Renal pelvis (tissue), 4 donors: ENCODE results near the gene IL11RA. TPM values are rescaled to one million over a fixed set of nuclear protein-coding genes. Genes with fewer than 3 reads are reported as not detected.
"Not testable (repeated sequence)": the region's sequence is repeated elsewhere in the genome, so short reads cannot be mapped to it uniquely, and the experiment has no call there.

Experiments
- DNase-seq: peaks from one replicate; pipeline ENCODE4 v3.0.0-alpha.2; 2013
- polyA plus RNA-seq, 3 donors: library from polyadenylated mRNA; unstranded; fragments of 120-200 nt; gene quantifications; one replicate each; pipeline ENCODE4 v1.2.1, GENCODE V29; 2013; ENCODE audit not compliant: insufficient read length in 3 of 3

The IL11RA gene
- polyA plus RNA-seq, 3 donors, result 64.0 to 81.4 (median 71.6) TPM

DNA sequence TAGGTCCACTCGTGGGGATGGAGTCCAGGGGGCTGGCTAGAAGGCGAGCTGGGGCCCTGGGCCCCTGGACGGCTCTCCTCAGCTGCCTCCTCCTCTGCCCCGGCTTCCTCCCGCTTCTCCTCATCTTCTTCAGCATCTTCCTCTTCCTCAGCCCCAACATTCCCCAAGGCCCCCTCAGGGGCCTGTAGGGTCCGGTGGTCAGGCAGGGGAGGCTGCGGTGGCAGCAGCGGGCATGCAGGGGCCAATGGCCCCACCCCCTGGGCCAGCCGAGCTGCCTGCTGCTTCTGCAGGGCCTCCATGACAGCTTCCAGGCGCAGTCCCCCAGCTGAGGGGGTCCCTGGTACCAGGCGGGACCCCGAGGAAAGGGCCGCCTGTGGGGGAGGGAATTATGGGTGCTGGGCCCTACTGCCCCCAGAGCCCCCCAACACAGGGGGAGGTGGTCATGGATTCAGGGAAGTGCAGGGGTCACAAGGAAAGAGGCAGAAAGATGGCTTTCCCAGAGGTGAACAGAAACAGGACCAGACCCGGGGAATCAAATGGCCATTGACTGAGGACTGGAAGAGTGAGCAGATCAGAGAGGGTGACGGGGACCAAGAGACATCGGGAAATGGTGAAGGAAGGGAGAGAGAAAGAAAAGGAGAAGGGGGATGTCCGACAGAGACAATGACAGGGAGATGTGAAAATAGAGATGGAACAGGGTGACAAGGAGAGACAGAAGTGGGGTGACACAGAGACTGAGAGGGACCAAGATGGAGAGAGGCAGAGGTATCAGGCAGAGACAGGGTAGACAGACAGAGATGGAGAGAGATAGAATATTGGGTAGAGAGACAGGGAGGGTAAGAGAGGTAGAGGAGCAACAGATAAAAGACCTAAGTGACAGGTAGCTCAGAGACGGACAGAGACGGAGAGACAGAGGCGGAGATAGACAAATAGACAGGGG is 24.0 kb upstream of the IL11RA start:
- no peak for DNase-seq

GRCh38 chr9:34628656-34629490 is 23.1 kb upstream of the IL11RA start, which contains the start of gene ARID3C:
ARID3C (minus strand) TSS chr9:34629066; CDS start chr9:34628014, 1,052 bp downstream.
- DNase-seq, result no peak

GRCh38 chr9:34629491-34629808 is 22.5 kb upstream of the IL11RA start:
- no peak for DNase-seq

DNA sequence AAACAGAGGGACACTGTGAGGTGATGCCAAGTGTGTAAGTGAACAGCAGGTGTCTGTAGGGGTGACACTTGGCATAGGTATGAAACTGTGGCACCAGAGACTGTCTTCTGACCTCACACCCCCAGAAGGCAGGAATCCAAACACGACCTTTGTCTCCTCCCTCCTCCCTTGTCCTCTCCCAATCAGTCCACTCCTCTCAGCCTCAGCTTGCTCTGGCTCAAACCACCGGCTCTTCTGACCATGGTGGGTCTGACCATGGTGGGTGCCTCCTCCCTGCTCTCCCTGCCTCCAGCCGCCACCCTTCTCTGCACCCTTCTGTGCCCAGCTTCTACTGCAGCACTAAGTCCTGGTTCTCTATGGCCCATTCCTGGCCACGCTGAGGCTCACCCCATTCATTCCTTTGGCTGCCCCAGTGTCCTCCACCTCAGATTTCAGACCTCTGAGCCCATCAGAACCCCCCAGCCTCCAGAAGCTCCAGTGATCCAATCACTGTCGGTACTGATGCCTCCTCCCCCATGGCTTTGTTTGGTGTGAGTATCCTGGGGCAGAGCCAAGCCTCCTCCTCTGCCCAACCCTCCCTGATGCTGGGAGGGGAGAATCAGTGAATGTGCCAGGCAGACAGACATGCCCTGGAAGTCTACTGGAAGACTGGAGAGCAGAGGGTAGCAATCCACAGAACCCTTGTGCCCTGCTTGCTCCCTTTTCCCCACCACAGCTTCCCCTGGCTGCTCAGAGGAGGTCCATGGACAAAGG is 21.4 kb upstream of the IL11RA start:
- no peak for DNase-seq

DNA sequence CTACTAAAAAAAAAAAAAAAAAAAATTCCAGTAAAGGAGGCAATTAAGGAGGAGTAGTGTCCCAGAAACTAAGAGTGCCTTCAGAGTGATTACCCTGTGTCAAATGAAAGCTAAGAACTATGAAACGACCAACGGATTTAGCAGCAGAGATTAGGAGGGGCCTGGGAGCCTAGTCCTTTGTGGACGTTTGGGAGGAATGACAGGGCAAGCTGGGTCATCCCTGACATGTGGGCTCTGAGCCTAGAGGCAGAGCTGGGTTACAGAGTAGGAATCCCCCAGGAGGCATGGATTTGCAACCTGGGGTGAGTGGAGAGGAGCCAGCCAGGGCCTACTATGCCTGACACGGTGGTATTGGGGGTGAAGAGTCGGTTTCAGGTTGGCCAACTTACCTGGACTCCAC is 18.8 kb upstream of the IL11RA start:
- no peak for DNase-seq

DNA sequence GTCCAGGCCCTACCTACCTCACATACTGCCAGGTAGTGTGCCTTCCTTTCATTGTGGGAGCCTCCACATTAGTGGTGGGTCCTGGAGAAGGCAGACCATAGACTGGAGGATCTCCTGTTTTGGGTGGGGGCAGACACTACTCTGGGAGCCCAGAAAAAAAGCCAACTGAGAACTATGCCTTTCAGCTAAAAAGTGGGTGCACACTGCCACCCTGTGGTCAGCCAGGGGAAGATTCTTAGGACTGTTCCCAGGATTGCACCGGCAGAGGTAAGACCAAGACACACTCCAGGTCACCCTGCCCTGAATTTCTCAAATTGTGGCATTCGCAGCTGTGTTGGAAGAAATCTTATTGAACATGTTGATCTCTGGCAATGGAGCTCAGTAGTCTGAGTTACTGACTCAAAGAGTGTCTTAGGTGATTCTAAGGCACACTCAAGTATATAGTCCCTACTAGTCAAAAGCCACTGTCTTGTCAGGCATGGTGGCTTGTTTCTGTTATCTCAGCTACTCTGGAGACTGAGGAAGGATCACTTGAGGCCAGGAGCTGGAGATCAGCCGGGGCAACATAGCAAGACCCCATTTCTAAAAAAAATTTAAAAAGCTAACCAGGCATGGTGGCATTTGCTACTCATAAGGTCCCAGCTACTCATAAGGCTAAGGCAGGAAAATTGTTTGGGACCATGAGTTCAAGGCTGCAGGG is 18.0 kb upstream of the IL11RA start:
- DNase-seq, result peak; percentile 54

DNA sequence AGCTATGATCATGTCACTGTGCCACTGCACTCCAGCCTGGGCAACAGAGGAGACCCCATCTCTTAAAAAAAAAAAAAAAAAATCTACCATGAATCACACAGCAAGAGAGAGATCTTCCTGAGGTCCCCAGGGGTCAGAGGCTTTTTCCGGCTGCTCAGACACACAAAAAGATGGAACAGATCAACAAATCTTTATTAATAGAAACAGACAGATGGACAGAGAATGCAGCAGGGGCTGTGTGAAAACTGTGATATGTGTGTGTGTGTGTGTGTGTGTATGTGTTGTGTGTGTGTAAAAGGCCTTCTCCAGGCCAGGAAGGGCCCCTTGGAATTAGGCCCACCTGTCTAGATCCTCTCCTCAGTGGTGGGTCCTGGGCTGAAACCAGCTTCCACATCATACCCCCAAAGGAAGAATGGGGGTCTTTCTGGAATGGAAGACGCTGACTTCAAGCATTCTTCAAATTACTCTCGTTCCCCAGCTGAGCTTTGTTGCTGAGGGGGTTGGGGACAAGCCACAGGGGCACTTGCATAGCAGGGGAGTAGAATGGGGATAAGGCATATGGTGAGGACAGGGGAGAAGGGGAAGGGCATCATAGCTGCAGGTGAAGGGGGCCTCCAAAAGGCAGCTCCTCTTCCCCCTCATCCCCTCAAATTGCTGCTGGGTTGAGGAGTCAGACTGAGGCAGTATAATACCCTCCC is 17.3 kb upstream of the IL11RA start:
- no peak for DNase-seq

DNA sequence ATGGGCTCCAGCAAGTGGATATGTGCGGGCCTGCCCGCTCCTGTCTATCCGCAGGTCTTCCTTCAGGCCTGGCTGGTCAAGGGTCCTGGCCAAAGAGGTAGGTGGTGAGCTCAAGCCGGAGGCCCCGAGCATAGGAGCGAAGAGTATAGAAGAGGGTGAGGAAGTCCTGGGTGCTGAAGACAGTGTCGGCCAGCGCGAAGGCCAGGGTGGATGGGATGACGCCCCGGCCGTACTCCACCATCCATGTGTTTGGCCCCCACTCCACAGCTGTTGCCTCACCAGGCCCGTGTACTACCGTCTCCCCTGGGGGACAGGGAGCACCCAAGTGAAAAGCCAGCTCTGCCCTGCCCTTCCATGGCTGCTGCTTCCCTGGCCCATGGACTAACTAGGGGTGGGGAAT is 16.4 kb upstream of the IL11RA start:
- DNase-seq, result no peak

- DNase-seq, result no peak
Measured at GRCh38 chr9:34636791-34637355, 15.1 kb upstream of the IL11RA start.

GRCh38 chr9:34637356-34638137 is 14.4 kb upstream of the IL11RA start, which contains the start of gene SIGMAR1:
SIGMAR1 (minus strand) TSS chr9:34637787; CDS start chr9:34637697, 90 bp downstream.
- DNase-seq, result peak; percentile 94

- DNase-seq, result no peak
Measured at GRCh38 chr9:34638138-34638445, 13.9 kb upstream of the IL11RA start.

- not testable (repeated sequence) for DNase-seq
Measured at GRCh38 chr9:34639322-34639721, 12.7 kb upstream of the IL11RA start.

DNA sequence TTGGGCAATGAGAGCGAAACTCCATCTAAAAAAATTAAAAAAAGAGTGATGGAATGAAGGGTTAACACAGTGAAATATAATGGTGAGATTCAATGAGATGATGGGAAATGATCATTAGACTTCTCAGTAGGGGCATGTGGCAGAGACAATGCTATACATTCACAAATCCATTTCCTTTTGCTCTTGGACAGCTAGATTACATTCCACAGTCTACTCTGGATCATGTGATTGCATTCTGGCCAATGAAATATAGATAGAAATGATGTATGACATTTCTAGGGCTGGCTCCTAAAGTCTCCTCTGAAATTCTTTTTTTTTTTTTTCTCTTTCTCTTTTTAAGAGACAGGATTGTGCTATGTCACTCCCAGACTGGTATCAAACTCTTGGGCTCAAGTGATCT is 9.3 kb upstream of the IL11RA start:
- DNase-seq, result no peak

GRCh38 chr9:34644766-34645314 is 7.1 kb upstream of the IL11RA start:
- DNase-seq, result no peak

DNA sequence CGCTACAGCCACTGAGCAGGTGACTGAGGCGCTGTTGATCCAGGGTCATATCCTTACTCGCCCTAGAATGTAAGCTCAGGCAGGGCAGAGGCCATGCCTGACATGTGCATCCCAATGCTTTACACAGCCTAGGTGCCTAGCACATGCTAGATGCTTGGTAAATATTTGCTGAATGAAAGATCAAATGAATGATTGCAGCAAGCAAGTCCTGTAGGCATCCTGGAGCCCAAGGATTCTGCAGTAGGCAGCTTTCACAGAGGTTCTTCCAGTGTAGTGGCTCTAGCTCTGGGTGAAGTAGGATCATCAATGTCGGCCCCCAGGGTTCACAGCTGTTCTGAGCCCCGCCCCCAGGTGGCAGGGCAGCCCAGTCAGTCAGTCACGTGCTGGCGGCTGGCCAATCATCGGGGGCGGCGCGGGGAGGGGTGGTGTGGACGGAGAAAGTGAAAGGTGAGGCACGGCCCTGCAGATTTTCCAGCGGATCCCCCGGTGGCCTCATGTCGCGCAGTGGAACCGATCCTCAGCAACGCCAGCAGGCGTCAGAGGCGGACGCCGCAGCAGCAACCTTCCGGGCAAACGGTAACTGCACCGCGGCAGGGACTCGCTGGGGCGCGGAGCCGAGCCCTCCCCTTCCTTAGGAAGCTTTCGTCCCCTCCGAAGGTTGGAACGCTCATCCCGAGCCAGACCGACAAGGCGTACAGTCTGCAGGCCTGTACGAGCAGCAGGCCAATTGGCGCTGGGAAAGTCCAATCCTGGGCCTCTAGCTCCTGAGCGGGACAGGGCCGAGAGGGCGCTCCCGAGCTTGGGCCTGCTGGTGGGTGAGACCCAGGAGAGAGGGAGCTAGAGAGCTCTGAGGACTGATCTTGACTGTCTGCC is 5.5 kb upstream of the IL11RA start, which contains the start of gene GALT:
Gene GALT, plus strand, starts transcription at position 465 of the 873 bp plus-strand sequence. Its CDS starts 30 bp downstream, at position 495.
- peak; percentile 92 for DNase-seq

GRCh38 chr9:34647084-34647403 is 4.9 kb upstream of the IL11RA start:
- no peak for DNase-seq

DNA sequence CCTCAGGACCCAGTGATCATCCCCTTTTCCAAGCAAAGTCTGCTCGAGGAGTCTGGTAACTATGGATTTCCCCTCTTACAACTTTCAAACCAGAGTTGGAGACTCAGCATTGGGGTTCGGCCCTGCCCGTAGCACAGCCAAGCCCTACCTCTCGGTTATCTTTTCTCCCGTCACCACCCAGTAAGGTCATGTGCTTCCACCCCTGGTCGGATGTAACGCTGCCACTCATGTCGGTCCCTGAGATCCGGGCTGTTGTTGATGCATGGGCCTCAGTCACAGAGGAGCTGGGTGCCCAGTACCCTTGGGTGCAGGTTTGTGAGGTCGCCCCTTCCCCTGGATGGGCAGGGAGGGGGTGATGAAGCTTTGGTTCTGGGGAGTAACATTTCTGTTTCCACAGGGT is 4.3 kb upstream of the IL11RA start:
- no peak for DNase-seq

DNA sequence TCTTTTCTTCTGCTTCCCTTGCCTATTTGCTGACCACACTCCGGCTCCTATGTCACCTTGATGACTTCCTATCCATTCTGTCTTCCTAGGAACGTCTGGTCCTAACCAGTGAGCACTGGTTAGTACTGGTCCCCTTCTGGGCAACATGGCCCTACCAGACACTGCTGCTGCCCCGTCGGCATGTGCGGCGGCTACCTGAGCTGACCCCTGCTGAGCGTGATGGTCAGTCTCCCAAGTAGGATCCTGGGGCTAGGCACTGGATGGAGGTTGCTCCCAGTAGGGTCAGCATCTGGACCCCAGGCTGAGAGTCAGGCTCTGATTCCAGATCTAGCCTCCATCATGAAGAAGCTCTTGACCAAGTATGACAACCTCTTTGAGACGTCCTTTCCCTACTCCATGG is 3.3 kb upstream of the IL11RA start:
- DNase-seq, result no peak
